ENCODE measurements around the gene MESP2. TPM values are rescaled to one million over a fixed set of nuclear protein-coding genes. Genes with fewer than 3 reads are reported as not detected.

MESP2 gene
- total and polyA plus RNA-seq, 2 of the 8 experiments (the other 6 are each of a cell fraction or from before 2014, with no cell fraction given), result 0.35 to 0.80 TPM

- no peaks in the 10 kb centered on the region for H3K23me2 ChIP-seq (ENCODE audit: low read depth, low read length)
- H3K9me3 ChIP-seq (ENCODE audit: insufficient read depth in 2 of 2, low read depth in 1 of 2, low read length in 1 of 2), result peaks cover 0 to 3% of the 10 kb centered on the region in 2 experiments; a peak in 2 of 4 replicates
- H3K27me3 ChIP-seq (replicated peaks in 1 of 4; ENCODE audit: control insufficient read depth in 3 of 4, extremely low read depth in 1 of 4, insufficient read depth in 3 of 4, low read length in 3 of 4), result no peaks in the 10 kb centered on the region; a peak in 2 of 7 replicates
- no peak overlapping the region for H2AFZ ChIP-seq (ENCODE audit: low read length)
- H3K27ac ChIP-seq (ENCODE audit: low read depth, low read length), result no peak overlapping the region
- FAIRE-seq (no peak), DNase-seq (ENCODE audit: low read depth in 1 of 2, low spot score in 2 of 2) (no peak)
- H3K18ac ChIP-seq (ENCODE audit: extremely low read depth, low read length), result no peak overlapping the region
- H3K79me2 ChIP-seq (ENCODE audit: control insufficient read depth in 1 of 2, insufficient read depth in 2 of 2, low read length in 2 of 2), result no peaks in the 10 kb centered on the region
- H2BK120ac ChIP-seq (replicated peaks; ENCODE audit: low read depth, low read length), result no peak overlapping the region
- no peak overlapping the region for H4K8ac ChIP-seq (ENCODE audit: extremely low read depth, insufficient read depth, low read length)
- TF ChIP-seq ASH2L (IDR thresholded peaks at IDR 0.05; ENCODE audit: low read length) (no peak), SRF (IDR thresholded peaks at IDR 0.05; ENCODE audit: low read depth, low read length) (no peak)
- H4K91ac ChIP-seq (replicated peaks; ENCODE audit: insufficient read length, low read length), result no peak overlapping the region
- H3K4me3 ChIP-seq (ENCODE audit: extremely low read depth in 1 of 4, insufficient read depth in 2 of 4, low read depth in 3 of 4, low read length in 4 of 4), result no peak overlapping the region
- H3K4ac ChIP-seq (replicated peaks; ENCODE audit: insufficient read length, low read depth, low read length), result no peak overlapping the region
- H3K4me2 ChIP-seq (ENCODE audit: insufficient read depth in 1 of 2, low read depth in 2 of 2, low read length in 2 of 2), result no peak overlapping the region
- no peak overlapping the region for H3K23ac ChIP-seq (ENCODE audit: insufficient read length)
- no peak overlapping the region for H2AK5ac ChIP-seq (ENCODE audit: low read depth, low read length)
- H3K36me3 ChIP-seq (ENCODE audit: control insufficient read depth in 2 of 4, insufficient read depth in 4 of 4, low read length in 3 of 4), result no peaks in the 10 kb centered on the region
- no peaks in the 10 kb centered on the region for H3K79me1 ChIP-seq (ENCODE audit: low read depth, low read length)
- no peak overlapping the region for H2BK15ac ChIP-seq (ENCODE audit: low read length)
- H3K56ac ChIP-seq (replicated peaks; ENCODE audit: insufficient read length, low read depth, low read length), result no peak overlapping the region
- H3K14ac ChIP-seq (ENCODE audit: insufficient read length), result no peak overlapping the region
- peaks cover 6 to 14% (median 10%) of the 10 kb centered on the region in 4 experiments for H3K4me1 ChIP-seq (replicated peaks in 1 of 4; ENCODE audit: control insufficient read depth in 3 of 4, insufficient read depth in 4 of 4, low read length in 3 of 4)
- ChIA-PET POLR2A (ENCODE audit: partially characterized antibody) (no interaction called here), CTCF (ENCODE audit: partially characterized antibody) (interaction anchor here (0.6 kb wide), 1 partner anchor 10 kb away, joined by 3 read pairs; the partner anchor contains the start of gene MESP2)
- H2BK5ac ChIP-seq (ENCODE audit: low read depth, low read length), result no peak overlapping the region
- no peak overlapping the region for H2BK20ac ChIP-seq (ENCODE audit: low read length)
- no peak overlapping the region for H4K5ac ChIP-seq (ENCODE audit: insufficient read length, low read depth, low read length)
- no peaks in the 10 kb centered on the region for H4K20me1 ChIP-seq (replicated peaks in 1 of 2; ENCODE audit: control insufficient read depth in 1 of 2, insufficient read depth in 2 of 2, low read length in 2 of 2)
- no peak overlapping the region for H3K9ac ChIP-seq (replicated peaks in 1 of 4; ENCODE audit: extremely low read depth in 1 of 4, low read depth in 3 of 4, low read length in 3 of 4)
- no peak overlapping the region for H2BK12ac ChIP-seq (ENCODE audit: low read depth, low read length)
Measured at GRCh38 chr15:89785774-89786140, 9.6 kb downstream of the MESP2 start.
